ENCODE measurements around the gene KIAA1671.
"Not testable (repeated sequence)": the region's sequence is repeated elsewhere in the genome, so short reads cannot be mapped to it uniquely, and the experiment has no call there.

Gene KIAA1671

DNA sequence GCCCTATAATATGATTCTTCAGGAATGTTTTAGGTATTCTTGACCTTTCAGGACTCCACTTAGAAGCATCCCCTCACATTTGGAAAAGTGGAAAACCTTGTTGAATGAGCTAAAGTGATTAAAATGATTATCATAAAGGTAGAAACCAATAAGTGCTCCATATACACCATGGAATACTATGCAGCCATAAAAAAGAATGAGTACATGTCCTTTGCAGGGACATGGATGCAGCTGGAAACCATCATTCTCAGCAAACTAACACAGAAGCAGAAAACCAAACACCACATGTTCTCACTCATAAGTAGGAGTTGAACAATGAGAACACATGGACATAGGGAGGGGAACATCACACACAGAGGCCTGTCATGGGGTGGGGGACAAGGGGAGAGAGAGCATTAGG, 281.2 kb downstream of the KIAA1671 start:
- DNase-seq; H3K27me3 ChIP-seq (ENCODE audit: insufficient read depth, low read length); H2BK12ac ChIP-seq (ENCODE audit: low read length): not testable (repeated sequence)

GRCh38 chr22:25235547-25236290, 283.2 kb downstream of the KIAA1671 start:
- no CpG with 5 or more reads among the region's 30 CpGs for WGBS (ENCODE audit: extremely low coverage, insufficient coverage, insufficient read length)
- Histone ChIP-seq H3K36me3 (ENCODE audit: control insufficient read depth in 1 of 2, insufficient read depth in 2 of 2, low read length in 2 of 2) (no peaks in the 10 kb centered on the region), H2BK120ac (ENCODE audit: insufficient read depth, low read length, poor library complexity) (no peak overlapping the region), H3K4me3 (ENCODE audit: low read depth, low read length) (no peak overlapping the region), H3K18ac (ENCODE audit: low read length) (no peak overlapping the region), H3K4me2 (ENCODE audit: low read length) (peak overlapping the region; percentile 50), H2BK12ac (ENCODE audit: low read length) (no peak overlapping the region), H3K79me2 (ENCODE audit: control insufficient read depth, insufficient read depth, low read length, poor library complexity) (no peaks in the 10 kb centered on the region), H3K79me1 (ENCODE audit: low read length) (no peaks in the 10 kb centered on the region), H2AK5ac (ENCODE audit: low read length) (no peak overlapping the region), H3K4me1 (ENCODE audit: control insufficient read depth in 1 of 2, insufficient read depth in 2 of 2, low read length in 2 of 2) (peaks cover 0 to 2% of the 10 kb centered on the region in 2 experiments), H3K23ac (ENCODE audit: low read length) (no peak overlapping the region), H3K27me3 (ENCODE audit: insufficient read depth, low read length) (no peaks in the 10 kb centered on the region), H3K9me3 (ENCODE audit: insufficient read depth, low read depth, low read length) (no peaks in the 10 kb centered on the region), H3K4ac (ENCODE audit: low read depth, low read length) (no peak overlapping the region), H3K14ac (ENCODE audit: low read length) (no peak overlapping the region), H2BK5ac (ENCODE audit: low read depth, low read length, poor library complexity) (no peak overlapping the region), H4K12ac (ENCODE audit: low read depth, low read length) (no peak overlapping the region), H4K91ac (ENCODE audit: low read depth, low read length) (no peak overlapping the region), H4K8ac (ENCODE audit: low read depth, low read length) (no peak overlapping the region), H3K27ac (ENCODE audit: low read depth, low read length) (no peak overlapping the region), H2AFZ (ENCODE audit: insufficient read depth, low read length, poor library complexity) (peak overlapping the region; percentile 4), H3K9ac (ENCODE audit: low read length) (no peak overlapping the region)
- peak; percentile 72 to 90 for DNase-seq

More for the DNA sequence above, 281.2 kb downstream of the KIAA1671 start:
- H4K12ac ChIP-seq (ENCODE audit: low read depth, low read length); H3K4me1 ChIP-seq (ENCODE audit: control insufficient read depth in 1 of 2, insufficient read depth in 2 of 2, low read length in 2 of 2); H3K4ac ChIP-seq (ENCODE audit: low read depth, low read length); H3K27ac ChIP-seq (ENCODE audit: low read depth, low read length); H3K4me2 ChIP-seq (ENCODE audit: low read length); H4K91ac ChIP-seq (ENCODE audit: low read depth, low read length); H2AFZ ChIP-seq (ENCODE audit: insufficient read depth, low read length, poor library complexity); H2BK120ac ChIP-seq (ENCODE audit: insufficient read depth, low read length, poor library complexity); H2BK5ac ChIP-seq (ENCODE audit: low read depth, low read length, poor library complexity); H3K4me3 ChIP-seq (ENCODE audit: low read depth, low read length); H2AK5ac ChIP-seq (ENCODE audit: low read length); H3K9me3 ChIP-seq (ENCODE audit: insufficient read depth, low read depth, low read length); H4K8ac ChIP-seq (ENCODE audit: low read depth, low read length); H3K23ac ChIP-seq (ENCODE audit: low read length); H3K18ac ChIP-seq (ENCODE audit: low read length); H3K79me1 ChIP-seq (ENCODE audit: low read length); H3K14ac ChIP-seq (ENCODE audit: low read length); H3K36me3 ChIP-seq (ENCODE audit: control insufficient read depth in 1 of 2, insufficient read depth in 2 of 2, low read length in 2 of 2); H3K79me2 ChIP-seq (ENCODE audit: control insufficient read depth, insufficient read depth, low read length, poor library complexity); H3K9ac ChIP-seq (ENCODE audit: low read length): not testable (repeated sequence)

GRCh38 chr22:25236417-25236816, 283.9 kb downstream of the KIAA1671 start:
- Histone ChIP-seq H3K4me1 (ENCODE audit: control insufficient read depth in 1 of 2, insufficient read depth in 2 of 2, low read length in 2 of 2) (peaks cover 0 to 2% of the 10 kb centered on the region in 2 experiments), H3K27me3 (ENCODE audit: insufficient read depth, low read length) (no peaks in the 10 kb centered on the region), H2BK5ac (ENCODE audit: low read depth, low read length, poor library complexity) (no peak overlapping the region), H3K9me3 (ENCODE audit: insufficient read depth, low read depth, low read length) (no peaks in the 10 kb centered on the region), H3K79me2 (ENCODE audit: control insufficient read depth, insufficient read depth, low read length, poor library complexity) (no peaks in the 10 kb centered on the region), H3K4me2 (ENCODE audit: low read length) (no peak overlapping the region), H2BK120ac (ENCODE audit: insufficient read depth, low read length, poor library complexity) (no peak overlapping the region), H3K18ac (ENCODE audit: low read length) (no peak overlapping the region), H3K79me1 (ENCODE audit: low read length) (no peaks in the 10 kb centered on the region), H3K4me3 (ENCODE audit: low read depth, low read length) (no peak overlapping the region), H3K4ac (ENCODE audit: low read depth, low read length) (no peak overlapping the region), H3K27ac (ENCODE audit: low read depth, low read length) (no peak overlapping the region), H4K91ac (ENCODE audit: low read depth, low read length) (no peak overlapping the region), H4K12ac (ENCODE audit: low read depth, low read length) (no peak overlapping the region), H3K9ac (ENCODE audit: low read length) (no peak overlapping the region), H3K36me3 (ENCODE audit: control insufficient read depth in 1 of 2, insufficient read depth in 2 of 2, low read length in 2 of 2) (no peaks in the 10 kb centered on the region), H2AK5ac (ENCODE audit: low read length) (no peak overlapping the region), H2AFZ (ENCODE audit: insufficient read depth, low read length, poor library complexity) (peak overlapping the region; percentile 4), H4K8ac (ENCODE audit: low read depth, low read length) (no peak overlapping the region), H2BK12ac (ENCODE audit: low read length) (no peak overlapping the region), H3K14ac (ENCODE audit: low read length) (no peak overlapping the region), H3K23ac (ENCODE audit: low read length) (no peak overlapping the region)
- no CpG with 5 or more reads among the region's 6 CpGs for WGBS (ENCODE audit: extremely low coverage, insufficient coverage, insufficient read length)
- no peak for DNase-seq

- no peak overlapping the region for H3K4me2 ChIP-seq (ENCODE audit: low read length)
- H3K79me1 ChIP-seq (ENCODE audit: low read length): no peaks in the 10 kb centered on the region
- H2BK12ac ChIP-seq (ENCODE audit: low read length): no peak overlapping the region
- no peaks in the 10 kb centered on the region for H3K79me2 ChIP-seq (ENCODE audit: control insufficient read depth, insufficient read depth, low read length, poor library complexity)
- no peak overlapping the region for H3K4me3 ChIP-seq (ENCODE audit: low read depth, low read length)
- H4K12ac ChIP-seq (ENCODE audit: low read depth, low read length): no peak overlapping the region
- no CpG with 5 or more reads among the region's 4 CpGs for WGBS (ENCODE audit: extremely low coverage, insufficient coverage, insufficient read length)
- H3K9ac ChIP-seq (ENCODE audit: low read length): no peak overlapping the region
- no peak for DNase-seq
- no peak overlapping the region for H3K27ac ChIP-seq (ENCODE audit: low read depth, low read length)
- H3K9me3 ChIP-seq (ENCODE audit: insufficient read depth, low read depth, low read length): no peaks in the 10 kb centered on the region
- H3K23ac ChIP-seq (ENCODE audit: low read length): no peak overlapping the region
- H2BK5ac ChIP-seq (ENCODE audit: low read depth, low read length, poor library complexity): no peak overlapping the region
- no peak overlapping the region for H2AFZ ChIP-seq (ENCODE audit: insufficient read depth, low read length, poor library complexity)
- no peak overlapping the region for H2BK120ac ChIP-seq (ENCODE audit: insufficient read depth, low read length, poor library complexity)
- no peak overlapping the region for H2AK5ac ChIP-seq (ENCODE audit: low read length)
- no peaks in the 10 kb centered on the region for H3K36me3 ChIP-seq (ENCODE audit: control insufficient read depth in 1 of 2, insufficient read depth in 2 of 2, low read length in 2 of 2)
- no peaks in the 10 kb centered on the region for H3K27me3 ChIP-seq (ENCODE audit: insufficient read depth, low read length)
- no peak overlapping the region for H3K14ac ChIP-seq (ENCODE audit: low read length)
- no peak overlapping the region for H3K18ac ChIP-seq (ENCODE audit: low read length)
- H3K4me1 ChIP-seq (ENCODE audit: control insufficient read depth in 1 of 2, insufficient read depth in 2 of 2, low read length in 2 of 2): peaks cover 0 to 2% of the 10 kb centered on the region in 2 experiments
- no peak overlapping the region for H4K8ac ChIP-seq (ENCODE audit: low read depth, low read length)
- H3K4ac ChIP-seq (ENCODE audit: low read depth, low read length): no peak overlapping the region
- no peak overlapping the region for H4K91ac ChIP-seq (ENCODE audit: low read depth, low read length)
Observed at GRCh38 chr22:25237503-25237902, 285.0 kb downstream of the KIAA1671 start.
